HCT116 (cell line): ENCODE data around the gene RHEB. TPM values are rescaled to one million over a fixed set of nuclear protein-coding genes. Genes with fewer than 3 reads are reported as not detected.

Experiments
- ATAC-seq: fragments of 200-7000 bp; cut with Tn5 transposase; 2 replicates; pipeline ENCODE4 v1.9.1; 2020; ENCODE audit warnings: mild to moderate bottlenecking, moderate library complexity
- BruUV-seq: library from RNA; stranded (reverse); fragments of 400-500 nt; replicated peaks from 2 replicates; lab custom pipeline; 2021; lab: Mats Ljungman, UMichigan
- CTCF ChIA-PET: fragments of 300-600 bp; sonication (Branson Sonifier 250); formaldehyde crosslinking; loops from one replicate; lab custom pipeline; 2021; ENCODE audit warnings: antibody characterized with exemption; lab: Charles Lee
- POLR2A ChIA-PET: fragments of 300-600, 350-600 bp; sonication (Branson Sonifier 250); formaldehyde crosslinking; loops from one replicate; lab custom pipeline; 2021; ENCODE audit warnings: antibody characterized with exemption; lab: Charles Lee
- RAD21 ChIA-PET, 2 experiments: fragments of 300-600 bp; sonication (Branson Sonifier 250); formaldehyde crosslinking; loops; one replicate each; lab custom pipeline; 2023; ENCODE audit warnings: low total read pairs in 2 of 2; ENCODE audit not compliant: uncharacterized antibody in 2 of 2, unreplicated experiment in 2 of 2, low non-redundant PET in 1 of 2; lab: Charles Lee
- DNase-seq: peaks from one replicate; pipeline ENCODE4 v3.0.0-alpha.2; 2010; ENCODE audit warnings: low read depth, low spot score
- H2AFZ ChIP-seq: fragments of 200-600 bp; shearing (Covaris generic), sonication (generic); 2 replicates; pipeline ENCODE4 v1.6.1; 2017; ENCODE audit warnings: low read depth, mixed run types, mixed read lengths, antibody characterized with exemption, low read length; ENCODE audit not compliant: poor library complexity, severe bottlenecking
- H3K27ac ChIP-seq: 2 replicates; pipeline ENCODE4 v1.5.1; 2012; ENCODE audit warnings: low read depth, low read length
- H3K27me3 ChIP-seq: fragments of 200-600 bp; sonication (generic); 2 replicates; pipeline ENCODE4 v1.6.1; 2016; ENCODE audit warnings: mixed run types, low read length, mixed read lengths; ENCODE audit not compliant: insufficient read depth
- H3K36me3 ChIP-seq, 2 experiments: fragments of 200-500 bp in 1 of 2; fragments of 200-600 bp in 1 of 2; sonication (Bioruptor generic) in 1 of 2; sonication (generic) in 1 of 2; 2 replicates each; pipeline versions ENCODE4 v1.5.1 to v1.6.1; 2014 to 2016; ENCODE audit warnings: low read length in 2 of 2, inconsistent platforms in 1 of 2, mixed read lengths in 1 of 2, mixed run types in 1 of 2; ENCODE audit not compliant: insufficient read depth in 2 of 2, control insufficient read depth in 1 of 2
- H3K4me1 ChIP-seq, 2 experiments: fragments of 200-600 bp in 1 of 2; sonication (generic) in 1 of 2; 2 replicates each; pipeline versions ENCODE4 v1.5.1 to v1.6.1; 2012 to 2017; ENCODE audit warnings: low read length in 2 of 2, inconsistent platforms in 1 of 2, mild to moderate bottlenecking in 1 of 2, mixed read lengths in 1 of 2, mixed run types in 1 of 2, moderate library complexity in 1 of 2; ENCODE audit not compliant: insufficient read depth in 2 of 2, control insufficient read depth in 1 of 2
- H3K4me2 ChIP-seq: fragments of 200-600 bp; sonication (generic); 2 replicates; pipeline ENCODE4 v1.6.1; 2017; ENCODE audit warnings: mixed run types, low read length, mixed read lengths
- H3K4me3 ChIP-seq, 2 experiments: fragments of 200-600 bp in 1 of 2; sonication (generic) in 1 of 2; replicated peaks in 1 of 2; 2 replicates each; pipeline ENCODE4 v1.5.1; 2011 to 2016; ENCODE audit warnings: low read length in 2 of 2, control low read depth in 1 of 2, low read depth in 1 of 2, mild to moderate bottlenecking in 1 of 2, mixed read lengths in 1 of 2, mixed run types in 1 of 2
- H3K79me2 ChIP-seq: fragments of 200-600 bp; sonication (generic); 2 replicates; pipeline ENCODE4 v1.6.1; 2017; ENCODE audit warnings: mild to moderate bottlenecking, mixed run types, low read length, moderate library complexity, mixed read lengths; ENCODE audit not compliant: insufficient read depth
- H3K9ac ChIP-seq: fragments of 200-600 bp; sonication (generic); 2 replicates; pipeline ENCODE4 v1.6.1; 2016; ENCODE audit warnings: low read length, mixed read lengths
- H3K9me2 ChIP-seq: fragments of 200-600 bp; sonication (generic), shearing (Covaris generic); 2 replicates; pipeline ENCODE4 v1.6.1; 2017; ENCODE audit warnings: mixed run types, mild to moderate bottlenecking, moderate library complexity; ENCODE audit not compliant: insufficient read depth
- H3K9me3 ChIP-seq, 2 experiments: fragments of 200-500 bp in 1 of 2; fragments of 200-600 bp in 1 of 2; sonication (Bioruptor generic) in 1 of 2; sonication (generic) in 1 of 2; 2 replicates each; pipeline ENCODE4 v1.6.1; 2014 to 2017; ENCODE audit warnings: low read length in 2 of 2, mixed read lengths in 2 of 2, inconsistent platforms in 1 of 2, low read depth in 1 of 2, mild to moderate bottlenecking in 1 of 2, mixed run types in 1 of 2, moderate library complexity in 1 of 2; ENCODE audit not compliant: control insufficient read depth in 1 of 2, insufficient read depth in 1 of 2
- H4K20me1 ChIP-seq: fragments of 200-600 bp; sonication (generic), shearing (Covaris generic); 2 replicates; pipeline ENCODE4 v1.6.1; 2017; ENCODE audit warnings: mixed run types, mild to moderate bottlenecking, moderate library complexity; ENCODE audit not compliant: insufficient read depth
- ATF3 ChIP-seq: IDR thresholded peaks from 2 replicates; pipeline ENCODE4 v1.6.1; 2012
- CBX3 ChIP-seq: IDR thresholded peaks from 2 replicates; pipeline ENCODE4 v1.6.1; 2012; ENCODE audit warnings: low read depth
- CEBPB ChIP-seq: IDR thresholded peaks from 2 replicates; pipeline ENCODE4 v1.6.1; 2012; ENCODE audit warnings: low read depth
- CTCF ChIP-seq, 3 experiments: fragments of 200-600 bp in 1 of 3; sonication (generic) in 1 of 3; IDR thresholded peaks in 2 of 3; conservative IDR thresholded peaks in 1 of 3; 2 replicates each; pipeline ENCODE4 v1.5.1; 2012 to 2017; ENCODE audit warnings: low read depth in 2 of 3, low read length in 2 of 3, antibody characterized with exemption in 1 of 3, borderline replicate concordance in 1 of 3, control low read depth in 1 of 3, mild to moderate bottlenecking in 1 of 3, mixed read lengths in 1 of 3, mixed run types in 1 of 3, moderate library complexity in 1 of 3; ENCODE audit not compliant: insufficient read depth in 1 of 3
- EGR1 ChIP-seq: IDR thresholded peaks from 2 replicates; pipeline ENCODE4 v1.6.1; 2012; ENCODE audit warnings: low read depth
- ELF1 ChIP-seq: IDR thresholded peaks from 2 replicates; pipeline ENCODE4 v1.6.1; 2012; ENCODE audit warnings: low read depth, borderline replicate concordance
- EZH2 ChIP-seq: fragments of 200-600 bp; sonication (generic); IDR thresholded peaks from 2 replicates; pipeline ENCODE4 v1.6.1; 2017; ENCODE audit warnings: antibody characterized with exemption, mixed run types
- JUND ChIP-seq: IDR thresholded peaks from 2 replicates; pipeline ENCODE4 v1.6.1; 2012
- POLR2AphosphoS5 ChIP-seq: IDR thresholded peaks from 2 replicates; pipeline ENCODE4 v1.6.1; 2011; ENCODE audit warnings: mild to moderate bottlenecking, low read depth, low read length, moderate library complexity
- RAD21 ChIP-seq: IDR thresholded peaks from 2 replicates; pipeline ENCODE4 v1.6.1; 2012; ENCODE audit warnings: low read depth, mild to moderate bottlenecking
- REST ChIP-seq: IDR thresholded peaks from 2 replicates; pipeline ENCODE4 v1.6.1; 2012; ENCODE audit warnings: low read depth
- SRF ChIP-seq: IDR thresholded peaks from 2 replicates; pipeline ENCODE4 v1.6.1; 2012; ENCODE audit warnings: low read depth
- TCF7L2 ChIP-seq: IDR thresholded peaks from 2 replicates; pipeline ENCODE4 v1.7.0; 2011; ENCODE audit warnings: borderline replicate concordance, inconsistent platforms; ENCODE audit not compliant: insufficient read depth, insufficient read length; ENCODE audit errors: extremely low read depth
- YY1 ChIP-seq: IDR thresholded peaks from 2 replicates; pipeline ENCODE4 v1.6.1; 2011; ENCODE audit warnings: low read length, low read depth, moderate library complexity, mild to moderate bottlenecking; ENCODE audit not compliant: insufficient replicate concordance; ENCODE audit errors: extremely low read depth
- ZFX ChIP-seq: fragments of 450-650 bp; IDR thresholded peaks from 2 replicates; pipeline ENCODE4 v1.6.1; 2017
- intact Hi-C: fragments of 100-400 bp; cut with micrococcal nuclease; formaldehyde crosslinking; loops from 2 replicates; pipeline ENCODE4 v1.10.0; 2022
- total RNA-seq: library from RNA; stranded (reverse); gene quantifications from one replicate; pipeline ENCODE4 v1.2.1, GENCODE V29; 2021; ENCODE audit not compliant: unreplicated experiment

The RHEB gene
- total RNA-seq, 1 experiment from 2014 or later, result 114 TPM

GRCh38 chr7:151425670-151426440 is 93.8 kb downstream of the RHEB start (continued):
- no peak for TF ChIP-seq CTCF (IDR thresholded peaks at IDR 0.05 in 2 of 3, conservative IDR thresholded peaks at IDR 0.05 in 1 of 3; ENCODE audit: borderline replicate concordance in 1 of 3, insufficient read depth in 1 of 3, low read depth in 2 of 3, low read length in 2 of 3)
- TF ChIP-seq EZH2, result no peak
- TF ChIP-seq, all 23 proteins: peak for 0

GRCh38 chr7:151424799-151425198 is 94.9 kb downstream of the RHEB start:
- ChIA-PET RAD21 (no interaction called here), CTCF (no interaction called here), POLR2A (no interaction called here)
- H3K4me2 ChIP-seq, result no peak overlapping the region
- no peaks in the 10 kb centered on the region for H3K9me2 ChIP-seq
- no peak overlapping the region for H3K4me3 ChIP-seq
- H4K20me1 ChIP-seq, result no peaks in the 10 kb centered on the region
- no peak overlapping the region for H3K27ac ChIP-seq
- H3K27me3 ChIP-seq, result no peaks in the 10 kb centered on the region
- no peak for ATAC-seq
- no peaks in the 10 kb centered on the region for H3K36me3 ChIP-seq
- no peaks in the 10 kb centered on the region for H3K79me2 ChIP-seq
- intact Hi-C loops, result no loop called here
- no peak overlapping the region for H2AFZ ChIP-seq
- DNase-seq, result no peak
- H3K9me3 ChIP-seq, result peaks cover 4 to 18% of the 10 kb centered on the region in 2 experiments; a peak in 3 of 4 replicates
- BruUV-seq, result no TSS peak
- peaks cover 46 to 54% of the 10 kb centered on the region in 2 experiments for H3K4me1 ChIP-seq
- no peak overlapping the region for H3K9ac ChIP-seq
- TF ChIP-seq CBX3, result no peak
- TF ChIP-seq RAD21, result no peak
- TF ChIP-seq CEBPB, result no peak
- TF ChIP-seq ELF1, result no peak
- no peak for TF ChIP-seq JUND
- TF ChIP-seq ATF3, result no peak
- TF ChIP-seq YY1, result no peak
- TF ChIP-seq POLR2AphosphoS5, result no peak
- no peak for TF ChIP-seq EGR1
- no peak for TF ChIP-seq REST
- no peak for TF ChIP-seq TCF7L2
- TF ChIP-seq ZFX, result no peak
- no peak for TF ChIP-seq SRF
- TF ChIP-seq, all 23 proteins: peak for 0
